GM12874 (cell line): ENCODE data around the gene PRDM16.

Experiments used
- CTCF ChIP-seq: IDR thresholded peaks from 2 replicates; pipeline ENCODE4 v1.5.1; 2011; ENCODE audit warnings: low read depth, mild to moderate bottlenecking, control low read depth, low read length, moderate library complexity; ENCODE audit not compliant: insufficient read depth

PRDM16 gene

GRCh38 chr1:3304246-3304645 is 235.2 kb downstream of the PRDM16 start:
- TF ChIP-seq CTCF = no peak

- TF ChIP-seq CTCF = no peak
Measured at GRCh38 chr1:3304692-3305091, 235.7 kb downstream of the PRDM16 start.

- no peak for TF ChIP-seq CTCF
Measured at GRCh38 chr1:3305156-3305555, 236.2 kb downstream of the PRDM16 start.

- TF ChIP-seq CTCF = no peak
Measured at GRCh38 chr1:3306583-3307291, 237.7 kb downstream of the PRDM16 start.

GRCh38 chr1:3307359-3307758 is 238.4 kb downstream of the PRDM16 start:
- TF ChIP-seq CTCF = no peak

GRCh38 chr1:3308053-3308452 is 239.1 kb downstream of the PRDM16 start:
- no peak for TF ChIP-seq CTCF

- no peak for TF ChIP-seq CTCF
Measured at GRCh38 chr1:3310718-3311400, 241.9 kb downstream of the PRDM16 start.
